Astrocyte of the spinal cord (primary cell): Measurements from ENCODE around the gene TUBGCP2.

Source experiments
- DNase-seq: peaks from one replicate; pipeline ENCODE4 v3.0.0; 2011; ENCODE audit warnings: low read depth, low spot score
- H3K4me3 ChIP-seq: 2 replicates; pipeline ENCODE4 v1.5.1; 2011; ENCODE audit warnings: low read depth, mild to moderate bottlenecking, low read length, moderate library complexity
- in situ Hi-C: cut with HindIII; loops from 2 replicates; pipeline ENCODE4 v1.10.0; 2017; ENCODE audit warnings: low sequenced_read_pairs
- TF ChIP-seq, protein P1 (sequence below): IDR thresholded peaks from 2 replicates; pipeline ENCODE4 v1.5.1; 2012; ENCODE audit warnings: low read depth, mild to moderate bottlenecking, low read length, inconsistent platforms

Gene TUBGCP2

DNA sequence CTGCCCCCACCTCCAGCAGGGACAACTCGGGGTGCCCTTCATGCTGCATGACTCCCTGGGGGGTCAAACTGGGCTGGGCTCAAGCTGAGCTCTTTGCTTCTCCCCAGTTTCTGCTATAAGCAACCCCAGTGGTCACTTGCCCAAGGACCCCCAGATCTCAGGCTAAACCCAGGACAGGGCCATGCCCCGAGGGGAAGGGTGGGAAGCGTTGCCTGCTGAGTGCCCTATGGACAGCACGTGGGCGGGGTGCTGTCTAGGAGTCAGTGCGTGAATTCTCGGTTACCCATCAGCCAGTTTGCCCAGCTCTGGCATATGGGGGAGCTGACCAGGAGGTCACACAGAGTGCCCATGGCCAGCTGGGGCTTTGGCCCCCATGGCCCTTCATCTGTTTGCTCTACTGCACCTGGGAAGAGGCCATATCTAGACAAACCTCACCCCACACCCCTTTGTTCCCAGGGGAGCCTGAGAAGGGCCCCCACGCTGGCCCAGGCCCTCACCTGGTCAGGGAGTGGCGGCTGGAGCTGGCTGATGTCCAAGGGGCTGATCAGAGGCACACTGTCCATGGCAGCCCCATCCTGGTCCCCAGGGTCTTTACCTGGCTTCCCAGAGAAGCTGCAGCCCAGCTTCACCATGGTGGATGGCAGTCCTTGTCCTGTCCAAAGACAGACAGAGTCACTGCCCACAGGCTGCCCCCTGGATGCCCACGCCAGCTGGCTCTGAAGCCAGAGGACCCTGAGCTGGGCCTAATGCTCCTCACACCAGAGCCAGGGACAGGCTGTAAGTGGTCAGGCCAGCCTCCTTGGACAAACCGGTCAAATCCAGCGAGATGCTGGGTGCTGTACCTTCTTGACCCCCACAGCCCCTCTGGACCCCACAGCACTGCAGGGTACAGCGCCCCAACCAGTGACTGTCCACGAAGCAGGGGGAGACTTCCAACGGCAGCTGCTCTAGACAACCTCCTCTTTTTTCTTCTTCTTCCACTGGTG, 20.0 kb upstream of the TUBGCP2 start:
- in situ Hi-C loops, result no loop called here
- DNase-seq, result no peak

DNA sequence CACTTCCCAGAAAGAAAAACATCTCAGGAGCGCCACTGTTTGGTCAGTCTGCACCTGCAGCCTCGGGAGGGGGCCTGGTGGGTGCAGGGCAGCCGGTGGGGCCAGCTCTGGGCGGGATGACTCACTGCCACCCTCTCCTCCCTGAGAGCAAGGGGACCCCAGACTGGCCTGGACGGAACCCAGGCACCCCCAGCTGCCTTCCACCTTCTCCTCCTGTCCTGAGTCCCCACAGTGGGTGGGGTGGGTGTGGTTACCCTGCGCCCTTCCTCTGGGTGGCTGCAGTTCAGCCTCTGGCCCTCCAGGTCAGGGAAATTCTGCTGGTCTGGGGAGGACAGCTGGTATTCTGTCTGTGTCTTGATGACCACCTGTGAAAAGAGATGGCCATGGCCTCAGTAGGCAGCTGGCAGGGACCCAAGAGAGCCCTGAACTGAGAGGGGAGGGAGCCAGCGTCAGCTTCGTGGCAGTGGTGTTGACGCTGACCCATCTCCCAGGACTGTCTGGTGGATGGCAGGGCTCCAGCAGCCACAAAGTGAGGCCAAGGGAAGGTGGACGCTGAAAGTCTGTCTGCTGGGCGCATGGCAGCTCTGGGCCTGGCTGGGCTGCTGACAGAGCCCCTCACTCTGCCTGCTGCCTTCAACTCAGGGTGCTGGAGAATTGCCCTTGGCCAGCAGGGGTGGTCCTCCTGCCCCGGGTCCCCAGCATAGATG, 19.1 kb upstream of the TUBGCP2 start:
- TF ChIP-seq, protein P1, sequence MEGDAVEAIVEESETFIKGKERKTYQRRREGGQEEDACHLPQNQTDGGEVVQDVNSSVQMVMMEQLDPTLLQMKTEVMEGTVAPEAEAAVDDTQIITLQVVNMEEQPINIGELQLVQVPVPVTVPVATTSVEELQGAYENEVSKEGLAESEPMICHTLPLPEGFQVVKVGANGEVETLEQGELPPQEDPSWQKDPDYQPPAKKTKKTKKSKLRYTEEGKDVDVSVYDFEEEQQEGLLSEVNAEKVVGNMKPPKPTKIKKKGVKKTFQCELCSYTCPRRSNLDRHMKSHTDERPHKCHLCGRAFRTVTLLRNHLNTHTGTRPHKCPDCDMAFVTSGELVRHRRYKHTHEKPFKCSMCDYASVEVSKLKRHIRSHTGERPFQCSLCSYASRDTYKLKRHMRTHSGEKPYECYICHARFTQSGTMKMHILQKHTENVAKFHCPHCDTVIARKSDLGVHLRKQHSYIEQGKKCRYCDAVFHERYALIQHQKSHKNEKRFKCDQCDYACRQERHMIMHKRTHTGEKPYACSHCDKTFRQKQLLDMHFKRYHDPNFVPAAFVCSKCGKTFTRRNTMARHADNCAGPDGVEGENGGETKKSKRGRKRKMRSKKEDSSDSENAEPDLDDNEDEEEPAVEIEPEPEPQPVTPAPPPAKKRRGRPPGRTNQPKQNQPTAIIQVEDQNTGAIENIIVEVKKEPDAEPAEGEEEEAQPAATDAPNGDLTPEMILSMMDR, result no peak
- in situ Hi-C loops, result no loop called here
- no peak for DNase-seq
- no peak overlapping the region for H3K4me3 ChIP-seq

More for the DNA sequence above, 20.0 kb upstream of the TUBGCP2 start:
- TF ChIP-seq, protein P1, result no peak
- no peak overlapping the region for H3K4me3 ChIP-seq

DNA sequence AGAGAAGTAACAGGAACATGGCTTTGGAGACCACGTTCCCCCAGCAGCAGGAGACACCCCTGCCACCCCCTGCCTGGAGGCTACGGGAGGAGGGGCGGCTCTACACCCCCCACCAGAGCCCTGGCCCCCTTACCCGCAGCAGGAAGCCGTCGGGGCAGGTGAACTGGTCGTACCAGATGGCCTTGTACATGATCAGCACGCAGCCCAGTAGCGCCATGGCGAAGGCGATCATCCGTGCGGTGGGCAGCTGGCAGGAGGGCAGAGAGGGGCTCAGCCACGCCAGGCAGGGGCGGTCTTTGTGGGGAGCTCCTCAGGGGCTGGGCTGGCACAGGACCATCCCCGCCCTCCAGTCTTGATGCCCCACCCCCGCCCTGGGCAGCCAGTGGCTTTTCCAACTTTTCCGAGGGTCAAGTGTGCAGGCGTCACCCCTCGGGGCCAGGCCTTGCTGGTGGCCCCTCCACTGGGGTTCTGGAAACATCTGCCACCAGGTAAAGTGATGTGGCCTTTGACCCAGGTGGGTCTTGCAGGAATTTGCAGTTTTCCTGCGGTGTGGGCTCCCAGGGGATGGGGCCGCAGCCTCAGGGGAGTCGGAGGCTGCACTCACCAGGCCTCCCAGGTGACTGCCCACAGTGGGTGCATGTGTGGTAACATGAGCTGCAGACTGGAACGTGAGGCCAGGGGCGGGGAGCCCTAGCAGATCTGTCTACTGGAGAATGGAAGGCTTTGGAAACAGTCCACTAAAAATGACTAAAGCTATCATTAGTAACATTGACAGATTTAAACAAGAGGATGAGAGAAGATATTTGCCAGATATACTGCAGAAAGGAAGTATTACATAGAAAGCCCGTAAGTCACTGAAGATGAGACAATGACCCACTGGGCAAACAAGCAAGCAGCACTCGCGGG, 18.3 kb upstream of the TUBGCP2 start:
- peak; percentile 19 for DNase-seq
- TF ChIP-seq, protein P1, result no peak
- in situ Hi-C loops, result no loop called here
- no peak overlapping the region for H3K4me3 ChIP-seq

DNA sequence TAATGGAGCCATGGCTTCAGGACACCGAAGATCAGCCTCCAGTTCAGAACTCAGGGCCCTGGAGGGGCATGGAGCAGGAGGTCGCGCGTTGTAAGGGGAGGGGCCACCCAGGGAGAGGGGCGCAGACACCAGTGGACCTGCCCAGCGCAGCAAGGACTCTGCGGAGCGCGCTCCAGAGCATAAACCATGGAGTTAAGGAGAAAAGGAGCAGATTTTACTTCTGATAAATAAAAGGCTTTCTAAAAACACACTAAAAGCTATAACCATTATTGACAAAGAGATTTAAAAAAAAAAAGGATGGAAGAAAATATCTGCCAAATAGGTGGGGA, 17.5 kb upstream of the TUBGCP2 start:
- in situ Hi-C loops, result no loop called here
- peak overlapping the region; percentile 17 for H3K4me3 ChIP-seq
- no peak for DNase-seq
- TF ChIP-seq, protein P1, result no peak

DNA sequence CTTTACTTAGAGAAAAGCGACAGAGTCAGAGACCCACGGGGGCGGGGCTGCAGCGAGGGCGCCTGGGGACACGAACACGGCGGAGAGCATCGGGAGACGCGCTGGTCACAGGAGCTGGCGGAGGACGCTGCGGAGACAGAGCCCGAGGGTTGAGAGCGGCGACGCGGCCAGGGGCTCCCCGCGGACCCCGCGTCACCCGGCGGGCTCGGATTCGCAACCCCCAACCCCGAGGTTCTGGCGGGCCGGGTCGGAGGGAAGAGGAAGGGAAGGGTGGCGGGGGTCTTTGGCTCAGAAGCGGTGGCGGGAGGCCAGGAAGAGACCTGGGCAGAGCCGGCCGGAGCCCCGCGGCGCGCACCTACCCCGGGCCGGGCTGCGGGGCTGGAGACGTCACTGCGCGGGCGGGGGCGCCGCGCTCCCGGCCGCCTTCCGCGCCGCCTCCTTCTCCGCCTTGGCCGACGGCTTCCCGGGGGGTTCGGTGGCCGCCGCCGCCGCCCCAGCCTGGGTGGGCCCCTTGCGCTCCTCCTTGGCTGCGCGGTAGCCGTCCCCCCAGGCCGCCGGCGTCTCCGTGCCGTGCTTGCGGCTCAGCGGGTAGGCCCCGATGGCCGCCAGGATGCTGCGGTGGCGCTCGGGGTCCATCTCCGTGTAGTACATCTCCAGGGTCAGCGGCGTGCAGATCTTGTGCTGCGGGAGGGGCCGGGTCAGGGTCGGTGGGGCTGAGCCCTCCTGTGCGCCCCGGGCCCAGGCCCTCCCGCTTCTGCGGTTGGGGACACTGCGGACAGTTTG, 17.0 kb upstream of the TUBGCP2 start:
- peak overlapping the region; percentile 25 for H3K4me3 ChIP-seq
- no peak for DNase-seq
- TF ChIP-seq, protein P1, result no peak
- in situ Hi-C loops, result no loop called here

DNA sequence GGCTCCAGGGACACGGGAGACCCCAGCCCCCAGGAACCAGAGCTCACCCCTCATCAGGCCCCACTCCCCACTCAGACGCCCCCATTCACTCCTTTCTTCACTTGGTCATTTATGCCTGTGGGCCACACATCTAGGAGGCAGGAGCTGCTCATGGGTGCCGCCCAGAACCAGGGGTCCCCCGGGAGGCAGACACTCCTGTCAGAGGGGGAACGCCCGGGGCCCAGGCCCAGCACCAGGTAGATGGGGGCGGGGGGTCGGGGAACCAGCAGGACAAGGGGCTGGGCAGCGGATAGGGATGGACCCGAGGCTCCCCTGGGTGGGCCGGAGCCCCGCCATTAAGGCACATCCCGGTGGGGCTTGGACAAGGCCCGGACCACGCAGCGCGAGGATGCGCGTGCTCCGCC, 16.2 kb upstream of the TUBGCP2 start:
- H3K4me3 ChIP-seq, result no peak overlapping the region
- no peak for DNase-seq
- in situ Hi-C loops, result no loop called here
- TF ChIP-seq, protein P1, result no peak
